ENCODE measurements around the gene CGRRF1. TPM values are rescaled to one million over a fixed set of nuclear protein-coding genes. Genes with fewer than 3 reads are reported as not detected.
A peak's percentile ranks its signal among the peaks of the same experiment; 100 is the strongest.

The CGRRF1 gene
- polyA plus RNA-seq, 1 of the 3 experiments (the other 2 are of a cell fraction): 6.4 TPM

- TF ChIP-seq SMC3 (IDR thresholded peaks at IDR 0.05; ENCODE audit: low read depth, low read length) (no peak), GATA2 (CRISPR knock-in tag; IDR thresholded peaks at IDR 0.05) (no peak)
These were observed 38.8 kb downstream of the CGRRF1 start (continued) for GRCh38 chr14:54548491-54548890.

GRCh38 chr14:54549862-54550261, 40.2 kb downstream of the CGRRF1 start:
- H3K9ac ChIP-seq: no peak overlapping the region
- no peaks in the 10 kb centered on the region for H3K9me3 ChIP-seq
- H3K79me2 ChIP-seq (ENCODE audit: insufficient read depth): no peaks in the 10 kb centered on the region
- no peaks in the 10 kb centered on the region for H4K20me1 ChIP-seq (ENCODE audit: insufficient read depth)
- H3K27me3 ChIP-seq (ENCODE audit: insufficient read depth): no peaks in the 10 kb centered on the region
- no peak overlapping the region for H2AFZ ChIP-seq (ENCODE audit: low read depth)
- H3K9me2 ChIP-seq: no peaks in the 10 kb centered on the region
- H3K27ac ChIP-seq (ENCODE audit: low read depth in 2 of 2, low read length in 1 of 2): no peak overlapping the region
- H3K4me3 ChIP-seq (ENCODE audit: low read depth in 2 of 2, low read length in 1 of 2): no peak overlapping the region
- peaks cover 0 to 6% of the 10 kb centered on the region in 2 experiments; a peak in 2 of 4 replicates for H3K4me1 ChIP-seq (ENCODE audit: control insufficient read depth in 1 of 2, insufficient read depth in 2 of 2, low read depth in 1 of 2, low read length in 1 of 2)
- POLR2A ChIA-PET: interaction anchor here (0.9 kb wide), 1 partner anchor 266 kb away, joined by 4 read pairs; no protein-coding TSS in a partner anchor
- DNase-seq: no peak
- no peaks in the 10 kb centered on the region for H3K36me3 ChIP-seq (replicated peaks in 1 of 2; ENCODE audit: control insufficient read depth in 1 of 2, insufficient read depth in 2 of 2, low read length in 1 of 2)
- WGBS (ENCODE audit: low lambda C conversion rate): 76% methylated on average over 3 of the region's 3 CpGs
- no peak overlapping the region for H3K4me2 ChIP-seq
- no peaks in the 10 kb centered on the region for H3F3A ChIP-seq (replicated peaks; ENCODE audit: insufficient read depth)
- TF ChIP-seq, protein P1, sequence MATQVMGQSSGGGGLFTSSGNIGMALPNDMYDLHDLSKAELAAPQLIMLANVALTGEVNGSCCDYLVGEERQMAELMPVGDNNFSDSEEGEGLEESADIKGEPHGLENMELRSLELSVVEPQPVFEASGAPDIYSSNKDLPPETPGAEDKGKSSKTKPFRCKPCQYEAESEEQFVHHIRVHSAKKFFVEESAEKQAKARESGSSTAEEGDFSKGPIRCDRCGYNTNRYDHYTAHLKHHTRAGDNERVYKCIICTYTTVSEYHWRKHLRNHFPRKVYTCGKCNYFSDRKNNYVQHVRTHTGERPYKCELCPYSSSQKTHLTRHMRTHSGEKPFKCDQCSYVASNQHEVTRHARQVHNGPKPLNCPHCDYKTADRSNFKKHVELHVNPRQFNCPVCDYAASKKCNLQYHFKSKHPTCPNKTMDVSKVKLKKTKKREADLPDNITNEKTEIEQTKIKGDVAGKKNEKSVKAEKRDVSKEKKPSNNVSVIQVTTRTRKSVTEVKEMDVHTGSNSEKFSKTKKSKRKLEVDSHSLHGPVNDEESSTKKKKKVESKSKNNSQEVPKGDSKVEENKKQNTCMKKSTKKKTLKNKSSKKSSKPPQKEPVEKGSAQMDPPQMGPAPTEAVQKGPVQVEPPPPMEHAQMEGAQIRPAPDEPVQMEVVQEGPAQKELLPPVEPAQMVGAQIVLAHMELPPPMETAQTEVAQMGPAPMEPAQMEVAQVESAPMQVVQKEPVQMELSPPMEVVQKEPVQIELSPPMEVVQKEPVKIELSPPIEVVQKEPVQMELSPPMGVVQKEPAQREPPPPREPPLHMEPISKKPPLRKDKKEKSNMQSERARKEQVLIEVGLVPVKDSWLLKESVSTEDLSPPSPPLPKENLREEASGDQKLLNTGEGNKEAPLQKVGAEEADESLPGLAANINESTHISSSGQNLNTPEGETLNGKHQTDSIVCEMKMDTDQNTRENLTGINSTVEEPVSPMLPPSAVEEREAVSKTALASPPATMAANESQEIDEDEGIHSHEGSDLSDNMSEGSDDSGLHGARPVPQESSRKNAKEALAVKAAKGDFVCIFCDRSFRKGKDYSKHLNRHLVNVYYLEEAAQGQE (IDR thresholded peaks at IDR 0.05; ENCODE audit: low read depth, low read length): peak; percentile 92
- TF ChIP-seq TCF12 (IDR thresholded peaks at IDR 0.05): no peak
- CTCF ChIA-PET: interaction anchor here (1.0 to 1.6 kb wide), 3 partner anchors 15 to 223 kb away, joined by 3 to 4 read pairs (median 4); no protein-coding TSS in a partner anchor

DNA sequence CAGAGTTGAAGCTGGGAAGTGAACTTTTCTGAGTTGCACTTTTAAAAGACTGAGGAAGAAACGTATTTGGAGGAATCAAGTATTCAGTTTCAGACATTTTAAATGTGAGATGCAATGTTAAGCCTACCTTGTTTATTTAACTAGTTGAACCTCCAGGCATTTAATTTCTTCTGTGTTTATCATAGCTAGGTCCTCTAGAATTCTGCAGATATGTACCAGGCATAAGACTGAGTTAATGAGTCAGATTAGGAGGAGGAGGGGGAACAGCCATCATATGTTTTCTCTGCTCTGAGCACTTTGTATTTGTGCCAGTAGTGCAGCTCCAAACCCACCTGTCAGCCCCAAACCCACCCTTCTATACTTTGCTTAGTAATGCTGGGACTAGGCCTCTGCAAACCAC, 40.8 kb downstream of the CGRRF1 start:
- Histone ChIP-seq H3F3A (replicated peaks; ENCODE audit: insufficient read depth) (no peaks in the 10 kb centered on the region), H3K9me2 (no peaks in the 10 kb centered on the region), H3K79me2 (ENCODE audit: insufficient read depth) (no peaks in the 10 kb centered on the region), H4K20me1 (ENCODE audit: insufficient read depth) (no peaks in the 10 kb centered on the region), H3K36me3 (replicated peaks in 1 of 2; ENCODE audit: control insufficient read depth in 1 of 2, insufficient read depth in 2 of 2, low read length in 1 of 2) (no peaks in the 10 kb centered on the region), H3K4me3 (ENCODE audit: low read depth in 2 of 2, low read length in 1 of 2) (no peak overlapping the region), H3K4me2 (no peak overlapping the region), H2AFZ (ENCODE audit: low read depth) (no peak overlapping the region), H3K27ac (ENCODE audit: low read depth in 2 of 2, low read length in 1 of 2) (no peak overlapping the region; a peak in 1 of 4 replicates), H3K9ac (no peak overlapping the region), H3K9me3 (no peaks in the 10 kb centered on the region), H3K27me3 (ENCODE audit: insufficient read depth) (no peaks in the 10 kb centered on the region), H3K4me1 (ENCODE audit: control insufficient read depth in 1 of 2, insufficient read depth in 2 of 2, low read depth in 1 of 2, low read length in 1 of 2) (peaks cover 0 to 6% of the 10 kb centered on the region in 2 experiments; a peak in 2 of 4 replicates)
- DNase-seq: no peak
- ChIA-PET CTCF (interaction anchor here (0.7 to 2.5 kb wide), 5 partner anchors 8 to 467 kb away, joined by 3 to 15 read pairs (median 4); no protein-coding TSS in a partner anchor), POLR2A (interaction anchor here (0.9 kb wide), 1 partner anchor 266 kb away, joined by 4 read pairs; no protein-coding TSS in a partner anchor)
- 63% methylated on average over 1 of the region's 1 CpG for WGBS (ENCODE audit: low lambda C conversion rate)
- TF ChIP-seq JUND (IDR thresholded peaks at IDR 0.05) (no peak), NRF1 (IDR thresholded peaks at IDR 0.05; ENCODE audit: low read depth, low read length) (no peak), FOSL2 (IDR thresholded peaks at IDR 0.05; ENCODE audit: borderline replicate concordance, low read depth) (no peak), MEF2A (IDR thresholded peaks at IDR 0.05; ENCODE audit: borderline replicate concordance, low read depth) (no peak), RFX5 (IDR thresholded peaks at IDR 0.05; ENCODE audit: low read length) (no peak), MAX (IDR thresholded peaks at IDR 0.05; ENCODE audit: low read depth) (no peak), TEAD4 (IDR thresholded peaks at IDR 0.05; ENCODE audit: borderline replicate concordance, insufficient read depth) (no peak), NFIC (IDR thresholded peaks at IDR 0.05; ENCODE audit: borderline replicate concordance) (no peak), CHD2 (IDR thresholded peaks at IDR 0.05; ENCODE audit: low read length, partially characterized antibody) (no peak), RXRA (IDR thresholded peaks at IDR 0.05; ENCODE audit: borderline replicate concordance, low read depth) (no peak), RAD21 (IDR thresholded peaks at IDR 0.05; ENCODE audit: low read length) (no peak), RCOR1 (IDR thresholded peaks at IDR 0.05; ENCODE audit: low read length) (no peak)
- TF ChIP-seq, protein P2, sequence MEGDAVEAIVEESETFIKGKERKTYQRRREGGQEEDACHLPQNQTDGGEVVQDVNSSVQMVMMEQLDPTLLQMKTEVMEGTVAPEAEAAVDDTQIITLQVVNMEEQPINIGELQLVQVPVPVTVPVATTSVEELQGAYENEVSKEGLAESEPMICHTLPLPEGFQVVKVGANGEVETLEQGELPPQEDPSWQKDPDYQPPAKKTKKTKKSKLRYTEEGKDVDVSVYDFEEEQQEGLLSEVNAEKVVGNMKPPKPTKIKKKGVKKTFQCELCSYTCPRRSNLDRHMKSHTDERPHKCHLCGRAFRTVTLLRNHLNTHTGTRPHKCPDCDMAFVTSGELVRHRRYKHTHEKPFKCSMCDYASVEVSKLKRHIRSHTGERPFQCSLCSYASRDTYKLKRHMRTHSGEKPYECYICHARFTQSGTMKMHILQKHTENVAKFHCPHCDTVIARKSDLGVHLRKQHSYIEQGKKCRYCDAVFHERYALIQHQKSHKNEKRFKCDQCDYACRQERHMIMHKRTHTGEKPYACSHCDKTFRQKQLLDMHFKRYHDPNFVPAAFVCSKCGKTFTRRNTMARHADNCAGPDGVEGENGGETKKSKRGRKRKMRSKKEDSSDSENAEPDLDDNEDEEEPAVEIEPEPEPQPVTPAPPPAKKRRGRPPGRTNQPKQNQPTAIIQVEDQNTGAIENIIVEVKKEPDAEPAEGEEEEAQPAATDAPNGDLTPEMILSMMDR (IDR thresholded peaks at IDR 0.05): no peak
- TF ChIP-seq, protein P1 (IDR thresholded peaks at IDR 0.05; ENCODE audit: low read depth, low read length): no peak
